ENCODE results near the gene TP53RK. TPM values are rescaled to one million over a fixed set of nuclear protein-coding genes. Genes with fewer than 3 reads are reported as not detected.
A peak's percentile ranks its signal among the peaks of the same experiment; 100 is the strongest.

TP53RK gene
- total RNA-seq, 1 donor from 2014 or later, result 19.5 TPM

- no peak for DNase-seq (ENCODE audit: low read depth, low spot score)
- Mint-ChIP-seq H3K27me3 (ENCODE audit: low read depth) (no peaks in the 10 kb centered on the region), H3K36me3 (ENCODE audit: low read depth) (peaks cover 32% of the 10 kb centered on the region), H3K9me3 (peaks cover 5% of the 10 kb centered on the region), H3K4me1 (no peaks in the 10 kb centered on the region), H3K4me3 (no peak overlapping the region), H3K27ac (ENCODE audit: unreplicated experiment) (peak overlapping the region; percentile 15)
- TF ChIP-seq CTCF (conservative IDR thresholded peaks at IDR 0.05), result no peak
Measured at GRCh38 chr20:46665602-46666001, 23.6 kb downstream of the TP53RK start.

GRCh38 chr20:46663531-46663930 is 25.7 kb downstream of the TP53RK start:
- Mint-ChIP-seq H3K27ac (ENCODE audit: unreplicated experiment) (no peak overlapping the region), H3K4me1 (no peaks in the 10 kb centered on the region), H3K9me3 (peaks cover 13% of the 10 kb centered on the region), H3K4me3 (no peak overlapping the region), H3K36me3 (ENCODE audit: low read depth) (peaks cover 30% of the 10 kb centered on the region), H3K27me3 (ENCODE audit: low read depth) (no peaks in the 10 kb centered on the region)
- DNase-seq (ENCODE audit: low read depth, low spot score), result no peak
- TF ChIP-seq CTCF (conservative IDR thresholded peaks at IDR 0.05), result no peak

GRCh38 chr20:46661659-46662058 is 27.6 kb downstream of the TP53RK start:
- H3K4me3 Mint-ChIP-seq, result no peak overlapping the region
- no peaks in the 10 kb centered on the region for H3K4me1 Mint-ChIP-seq
- TF ChIP-seq CTCF (conservative IDR thresholded peaks at IDR 0.05), result no peak
- no peak overlapping the region for H3K27ac Mint-ChIP-seq (ENCODE audit: unreplicated experiment)
- no peak for DNase-seq (ENCODE audit: low read depth, low spot score)
- no peaks in the 10 kb centered on the region for H3K27me3 Mint-ChIP-seq (ENCODE audit: low read depth)
- peaks cover 31% of the 10 kb centered on the region for H3K36me3 Mint-ChIP-seq (ENCODE audit: low read depth)
- peaks cover 16% of the 10 kb centered on the region for H3K9me3 Mint-ChIP-seq

DNA sequence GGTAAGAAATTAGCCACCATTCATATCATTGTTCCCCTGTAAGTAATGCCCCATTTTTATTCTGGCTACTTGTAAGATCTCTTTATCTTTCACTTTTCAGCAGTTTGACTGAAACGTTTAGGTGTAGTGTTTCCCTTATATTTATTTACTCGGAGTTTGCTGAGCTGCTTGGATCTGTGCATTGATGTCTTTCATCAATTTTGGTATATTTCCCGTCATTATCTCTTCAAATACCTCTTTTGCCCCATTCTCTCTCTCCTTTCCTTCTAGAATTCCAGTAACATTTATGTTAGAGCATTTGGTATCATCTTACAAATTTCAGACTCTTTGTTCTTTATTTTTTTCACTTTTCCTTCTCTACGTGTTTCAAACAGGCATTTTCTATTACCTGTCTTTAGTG is 28.8 kb downstream of the TP53RK start:
- no peaks in the 10 kb centered on the region for H3K4me1 Mint-ChIP-seq
- H3K9me3 Mint-ChIP-seq, result peaks cover 16% of the 10 kb centered on the region
- no peak overlapping the region for H3K4me3 Mint-ChIP-seq
- H3K27me3 Mint-ChIP-seq (ENCODE audit: low read depth), result no peaks in the 10 kb centered on the region
- no peak for TF ChIP-seq CTCF (conservative IDR thresholded peaks at IDR 0.05)
- H3K27ac Mint-ChIP-seq (ENCODE audit: unreplicated experiment), result no peak overlapping the region
- peaks cover 31% of the 10 kb centered on the region for H3K36me3 Mint-ChIP-seq (ENCODE audit: low read depth)
- DNase-seq (ENCODE audit: low read depth, low spot score), result no peak

DNA sequence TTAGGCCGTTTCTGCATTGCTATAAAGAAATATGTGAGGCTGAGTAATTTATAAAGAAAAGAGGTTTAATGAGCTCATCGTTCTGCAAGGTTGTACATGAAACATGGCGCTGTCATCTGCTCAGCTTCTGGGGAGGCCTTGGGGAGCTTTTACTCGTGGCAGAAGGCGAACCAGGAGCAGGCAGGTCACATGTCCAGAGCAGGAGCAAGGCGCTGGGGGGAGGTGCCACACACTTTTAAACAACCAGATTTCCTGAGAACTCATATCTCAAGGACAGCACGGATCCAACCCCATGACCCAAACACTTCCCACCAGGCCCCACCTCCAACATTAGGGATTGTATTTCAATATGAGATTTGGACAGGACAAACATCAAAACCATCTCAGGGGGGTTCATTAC is 31.6 kb downstream of the TP53RK start:
- Mint-ChIP-seq H3K36me3 (ENCODE audit: low read depth) (peaks cover 31% of the 10 kb centered on the region), H3K4me1 (no peaks in the 10 kb centered on the region), H3K27me3 (ENCODE audit: low read depth) (peaks cover 3% of the 10 kb centered on the region), H3K27ac (ENCODE audit: unreplicated experiment) (no peak overlapping the region), H3K9me3 (peaks cover 16% of the 10 kb centered on the region), H3K4me3 (no peak overlapping the region)
- DNase-seq (ENCODE audit: low read depth, low spot score), result no peak
- no peak for TF ChIP-seq CTCF (conservative IDR thresholded peaks at IDR 0.05)

GRCh38 chr20:46657137-46657536 is 32.1 kb downstream of the TP53RK start:
- TF ChIP-seq CTCF (conservative IDR thresholded peaks at IDR 0.05), result no peak
- Mint-ChIP-seq H3K27me3 (ENCODE audit: low read depth) (peaks cover 3% of the 10 kb centered on the region), H3K36me3 (ENCODE audit: low read depth) (peaks cover 27% of the 10 kb centered on the region), H3K27ac (ENCODE audit: unreplicated experiment) (no peak overlapping the region), H3K4me3 (no peak overlapping the region), H3K4me1 (no peaks in the 10 kb centered on the region), H3K9me3 (peaks cover 16% of the 10 kb centered on the region)
- DNase-seq (ENCODE audit: low read depth, low spot score), result no peak
